Gastrocnemius medialis (tissue), 4 donors: ENCODE results near the gene SLC35F1.

Experiments used
- POLR2A ChIP-seq, 2 donors: fragments of 450-650 bp; IDR thresholded peaks; one replicate each; pipeline ENCODE4 v1.6.1; 2017; ENCODE audit warnings: antibody characterized with exemption in 2 of 2, mild to moderate bottlenecking in 2 of 2, moderate library complexity in 2 of 2
- TF ChIP-seq, protein P1 (sequence below), 5 experiments: fragments of 450-650 bp in 3 of 5; fragments of 200-600 bp in 2 of 5; sonication (generic) in 2 of 5; IDR thresholded peaks in 4 of 5; conservative IDR thresholded peaks in 1 of 5; 1 replicate in 4 of 5; 2 replicates in 1 of 5; pipeline ENCODE4 v1.5.1; 2016 to 2019; ENCODE audit warnings: antibody characterized with exemption in 5 of 5, mild to moderate bottlenecking in 3 of 5, moderate library complexity in 3 of 5

DNA sequence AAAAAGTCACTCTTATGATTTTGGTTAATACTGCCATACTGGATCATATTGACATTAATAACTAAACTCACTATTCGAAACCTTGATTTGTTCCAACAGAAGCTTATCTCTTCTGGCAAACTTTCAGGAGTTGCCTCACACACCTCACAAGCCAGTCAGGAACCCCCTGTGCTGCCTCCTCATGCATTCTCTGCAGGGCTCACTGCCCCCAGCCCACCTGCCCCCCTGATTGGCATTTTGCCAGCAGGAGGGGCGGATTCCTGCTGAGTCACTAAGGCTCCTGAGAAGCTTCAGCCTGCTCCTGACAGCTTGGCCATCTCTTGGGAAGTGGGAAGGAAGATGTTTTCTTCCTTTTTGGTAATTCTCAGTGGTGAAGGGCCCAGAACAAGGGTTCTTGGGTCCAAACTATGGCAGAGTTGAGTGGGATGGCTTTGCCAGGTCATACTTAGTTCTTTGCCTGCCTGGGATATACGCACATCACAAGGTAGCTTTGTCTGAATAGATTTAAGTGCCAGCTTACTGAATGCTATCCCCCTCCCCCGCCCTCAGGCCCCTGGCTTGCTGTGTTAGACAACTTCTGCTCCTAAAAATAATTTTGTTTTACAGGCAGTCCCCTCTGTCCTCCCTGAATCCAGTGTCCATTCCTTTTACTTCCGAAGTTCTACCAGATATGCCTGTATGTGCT lies 31.4 kb downstream of the SLC35F1 start:
- TF ChIP-seq, protein P1, sequence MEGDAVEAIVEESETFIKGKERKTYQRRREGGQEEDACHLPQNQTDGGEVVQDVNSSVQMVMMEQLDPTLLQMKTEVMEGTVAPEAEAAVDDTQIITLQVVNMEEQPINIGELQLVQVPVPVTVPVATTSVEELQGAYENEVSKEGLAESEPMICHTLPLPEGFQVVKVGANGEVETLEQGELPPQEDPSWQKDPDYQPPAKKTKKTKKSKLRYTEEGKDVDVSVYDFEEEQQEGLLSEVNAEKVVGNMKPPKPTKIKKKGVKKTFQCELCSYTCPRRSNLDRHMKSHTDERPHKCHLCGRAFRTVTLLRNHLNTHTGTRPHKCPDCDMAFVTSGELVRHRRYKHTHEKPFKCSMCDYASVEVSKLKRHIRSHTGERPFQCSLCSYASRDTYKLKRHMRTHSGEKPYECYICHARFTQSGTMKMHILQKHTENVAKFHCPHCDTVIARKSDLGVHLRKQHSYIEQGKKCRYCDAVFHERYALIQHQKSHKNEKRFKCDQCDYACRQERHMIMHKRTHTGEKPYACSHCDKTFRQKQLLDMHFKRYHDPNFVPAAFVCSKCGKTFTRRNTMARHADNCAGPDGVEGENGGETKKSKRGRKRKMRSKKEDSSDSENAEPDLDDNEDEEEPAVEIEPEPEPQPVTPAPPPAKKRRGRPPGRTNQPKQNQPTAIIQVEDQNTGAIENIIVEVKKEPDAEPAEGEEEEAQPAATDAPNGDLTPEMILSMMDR (IDR thresholded peaks at IDR 0.05 in 4 of 5, conservative IDR thresholded peaks at IDR 0.05 in 1 of 5): no peak
- TF ChIP-seq POLR2A (IDR thresholded peaks at IDR 0.05): no peak
